Epithelial cell of proximal tubule (primary cell): ENCODE measurements around the gene MAB21L4. TPM values are rescaled to one million over a fixed set of nuclear protein-coding genes. Genes with fewer than 3 reads are reported as not detected.

ENCODE experiments used
- DNase-seq: peaks from one replicate; pipeline ENCODE4 v3.0.0-alpha.2; 2011; ENCODE audit warnings: low read depth
- H3K4me3 ChIP-seq: 2 replicates; pipeline ENCODE4 v1.5.1; 2011; ENCODE audit warnings: low read depth, mild to moderate bottlenecking, low read length
- total RNA-seq: library from RNA; depleted of rRNA; stranded (reverse); fragments of >200 nt; gene quantifications from 2 replicates; pipeline ENCODE4 v1.2.3, GENCODE V29; 2015
- TF ChIP-seq, protein P1 (sequence below): conservative IDR thresholded peaks from 2 replicates; pipeline ENCODE4 v1.5.1; 2012; ENCODE audit warnings: low read depth, mild to moderate bottlenecking, low read length

MAB21L4 gene
- total RNA-seq = 0.43 and 0.81 TPM in 2 replicates

DNA sequence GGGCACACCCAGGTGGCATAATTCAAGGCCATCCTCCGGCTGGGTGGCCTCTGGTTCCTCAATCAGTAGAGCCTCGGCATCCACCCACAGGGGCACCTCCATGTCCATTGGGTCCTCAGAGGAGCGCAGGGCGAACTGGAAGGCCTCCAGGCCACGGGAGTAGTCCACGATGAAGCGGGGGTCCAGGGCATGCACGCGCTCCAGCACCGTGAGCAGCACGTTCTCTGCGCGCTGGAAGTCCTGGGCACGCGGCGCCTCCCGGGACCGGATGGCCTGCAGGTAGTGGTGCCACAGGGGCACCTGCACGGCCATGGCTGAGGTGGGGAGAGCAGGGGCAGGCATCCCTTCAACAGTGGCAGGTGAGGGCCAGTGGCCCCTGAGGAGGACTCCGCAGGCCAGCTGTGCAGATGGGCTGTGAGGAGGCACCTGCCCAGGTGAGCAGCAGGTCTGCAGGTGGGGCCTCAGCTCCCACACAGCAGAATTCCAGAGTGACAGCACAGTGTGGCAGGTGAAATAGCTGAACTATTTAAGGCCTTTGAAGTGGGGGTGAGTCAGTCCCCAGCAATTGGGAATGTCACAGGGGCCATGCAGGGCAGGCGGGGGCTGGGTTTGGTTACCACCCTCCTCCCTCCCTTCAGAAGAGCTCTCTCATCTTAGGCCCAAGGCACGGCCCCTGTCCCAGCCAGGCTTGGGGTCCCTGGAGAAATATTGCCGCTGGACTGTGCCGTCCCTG lies at the start of gene MAB21L4:
TSS of gene MAB21L4 (minus strand) at position 501 of the 733 bp plus-strand sequence. CDS start at position 342, 159 bp downstream.
- TF ChIP-seq, protein P1, sequence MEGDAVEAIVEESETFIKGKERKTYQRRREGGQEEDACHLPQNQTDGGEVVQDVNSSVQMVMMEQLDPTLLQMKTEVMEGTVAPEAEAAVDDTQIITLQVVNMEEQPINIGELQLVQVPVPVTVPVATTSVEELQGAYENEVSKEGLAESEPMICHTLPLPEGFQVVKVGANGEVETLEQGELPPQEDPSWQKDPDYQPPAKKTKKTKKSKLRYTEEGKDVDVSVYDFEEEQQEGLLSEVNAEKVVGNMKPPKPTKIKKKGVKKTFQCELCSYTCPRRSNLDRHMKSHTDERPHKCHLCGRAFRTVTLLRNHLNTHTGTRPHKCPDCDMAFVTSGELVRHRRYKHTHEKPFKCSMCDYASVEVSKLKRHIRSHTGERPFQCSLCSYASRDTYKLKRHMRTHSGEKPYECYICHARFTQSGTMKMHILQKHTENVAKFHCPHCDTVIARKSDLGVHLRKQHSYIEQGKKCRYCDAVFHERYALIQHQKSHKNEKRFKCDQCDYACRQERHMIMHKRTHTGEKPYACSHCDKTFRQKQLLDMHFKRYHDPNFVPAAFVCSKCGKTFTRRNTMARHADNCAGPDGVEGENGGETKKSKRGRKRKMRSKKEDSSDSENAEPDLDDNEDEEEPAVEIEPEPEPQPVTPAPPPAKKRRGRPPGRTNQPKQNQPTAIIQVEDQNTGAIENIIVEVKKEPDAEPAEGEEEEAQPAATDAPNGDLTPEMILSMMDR = no peak
- no peak within 1 kb of the TSS for H3K4me3 ChIP-seq
- no peak for DNase-seq

DNA sequence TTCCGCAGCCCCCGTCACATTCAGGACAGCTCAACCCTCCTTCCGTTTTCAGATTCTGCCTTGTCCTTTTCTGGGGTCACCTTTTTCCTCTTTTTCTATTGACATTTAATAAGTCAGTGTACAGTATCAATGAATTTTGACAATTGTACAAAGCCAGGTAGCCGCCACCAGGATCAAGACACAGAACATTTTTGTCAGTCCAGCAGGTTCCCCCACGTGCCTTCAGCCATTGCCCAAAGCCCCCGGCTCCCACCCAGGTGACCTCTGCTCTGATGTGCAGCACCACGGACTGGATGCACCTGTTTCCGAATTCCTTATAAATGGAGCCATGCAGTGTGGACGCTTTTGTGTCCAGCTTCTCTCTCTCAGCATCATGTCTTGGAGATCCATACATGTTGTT lies 40.1 kb upstream of the MAB21L4 start:
- H3K4me3 ChIP-seq = no peak overlapping the region
- no peak for DNase-seq
- TF ChIP-seq, protein P1 = no peak

DNA sequence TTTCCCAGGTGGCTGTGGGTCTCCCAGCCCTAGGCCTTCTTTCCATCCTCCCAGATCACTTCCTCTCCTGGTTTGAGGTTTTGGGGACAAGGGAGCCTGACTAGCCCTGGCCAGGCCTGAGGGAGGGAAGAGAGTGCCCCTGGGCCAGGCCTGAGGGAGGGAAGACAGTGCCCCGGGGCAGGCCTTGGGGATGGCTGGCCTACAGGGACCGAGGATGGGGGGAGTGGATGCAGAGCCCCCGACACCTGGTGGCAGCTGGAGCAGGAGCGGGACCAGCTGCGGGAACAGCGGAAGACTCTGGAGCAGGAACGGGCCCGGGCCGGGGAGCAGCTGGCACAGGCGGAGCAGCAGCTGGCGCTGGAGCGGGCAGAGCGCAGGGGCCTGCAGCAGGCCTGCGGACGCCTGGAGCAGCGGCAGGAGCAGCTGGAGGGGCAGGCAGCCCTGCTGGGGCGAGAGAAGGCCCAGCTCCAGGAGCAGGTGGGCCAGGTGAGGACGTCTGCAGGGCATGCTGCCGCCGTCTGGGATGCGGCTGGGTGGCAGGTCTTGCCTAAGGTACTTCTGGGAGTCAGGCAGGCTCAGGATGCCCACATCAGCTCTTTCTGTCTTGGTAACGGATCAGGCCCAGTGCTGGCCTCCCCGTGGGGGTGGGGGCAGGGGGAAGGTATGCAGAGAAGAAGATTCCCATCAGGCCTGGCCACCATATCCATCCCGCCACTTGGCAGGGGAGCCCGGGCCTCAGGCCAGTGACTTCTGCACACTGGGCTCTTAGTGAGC lies 39.3 kb upstream of the MAB21L4 start:
- no peak for DNase-seq
- TF ChIP-seq, protein P1 = no peak
- H3K4me3 ChIP-seq = no peak overlapping the region

DNA sequence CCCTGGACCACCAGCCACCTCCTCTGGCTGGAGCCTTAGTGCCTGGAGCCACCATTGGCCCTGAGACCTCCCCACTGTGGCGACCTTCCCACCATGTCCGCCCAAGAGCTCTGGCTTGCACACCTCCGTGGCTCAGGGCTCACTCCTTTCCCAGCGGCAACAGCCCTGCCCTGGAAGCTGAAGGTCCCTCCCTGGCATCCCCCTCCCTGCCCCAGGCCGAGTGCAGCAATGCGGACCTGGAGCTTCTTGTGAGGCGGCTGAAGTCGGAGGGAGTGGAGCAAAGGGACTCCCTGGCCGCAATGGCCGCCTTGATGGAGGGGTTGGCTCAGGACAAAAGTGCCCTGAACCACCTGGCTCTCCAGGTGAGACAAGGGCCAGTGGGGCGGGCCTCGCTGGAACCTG lies 38.7 kb upstream of the MAB21L4 start:
- TF ChIP-seq, protein P1 = no peak
- no peak for DNase-seq
- no peak overlapping the region for H3K4me3 ChIP-seq

DNA sequence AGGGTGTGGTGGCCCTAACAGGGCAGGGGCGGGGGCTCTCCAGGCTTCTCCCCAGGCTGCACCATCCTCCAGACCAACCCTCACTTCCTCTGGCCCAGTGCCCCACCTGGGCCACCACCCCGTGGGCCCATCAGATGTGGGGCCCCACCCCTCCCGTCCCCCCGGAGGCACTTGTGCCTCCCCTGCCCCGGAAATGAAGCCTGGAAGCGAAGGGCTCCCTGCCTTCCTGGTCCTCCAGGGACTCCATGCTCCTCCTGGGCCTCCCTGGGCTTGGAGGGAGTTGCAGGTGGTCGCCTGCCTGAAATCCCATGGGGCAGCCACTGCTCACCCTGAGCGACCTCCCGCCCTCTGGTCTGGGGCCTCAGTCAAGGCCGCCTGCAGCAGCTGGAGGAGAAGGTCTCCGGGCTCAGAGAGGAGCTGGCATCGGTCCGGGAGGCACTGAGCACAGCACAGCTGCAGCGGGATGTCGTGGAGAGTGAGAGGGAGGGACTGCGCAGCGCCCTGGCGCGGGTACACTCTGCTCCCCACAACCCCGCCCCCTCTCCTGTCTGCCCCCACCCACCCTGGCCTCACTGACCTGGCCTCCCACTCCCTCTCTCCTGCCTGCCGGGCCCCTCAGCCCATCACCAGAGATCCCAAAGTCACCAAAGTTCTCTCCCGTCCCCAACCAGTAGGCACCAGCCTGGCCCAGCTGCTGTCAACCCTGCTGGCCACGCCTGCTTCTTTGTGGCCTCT lies 38.2 kb upstream of the MAB21L4 start:
- no peak for DNase-seq
- H3K4me3 ChIP-seq = no peak overlapping the region
- TF ChIP-seq, protein P1 = no peak

DNA sequence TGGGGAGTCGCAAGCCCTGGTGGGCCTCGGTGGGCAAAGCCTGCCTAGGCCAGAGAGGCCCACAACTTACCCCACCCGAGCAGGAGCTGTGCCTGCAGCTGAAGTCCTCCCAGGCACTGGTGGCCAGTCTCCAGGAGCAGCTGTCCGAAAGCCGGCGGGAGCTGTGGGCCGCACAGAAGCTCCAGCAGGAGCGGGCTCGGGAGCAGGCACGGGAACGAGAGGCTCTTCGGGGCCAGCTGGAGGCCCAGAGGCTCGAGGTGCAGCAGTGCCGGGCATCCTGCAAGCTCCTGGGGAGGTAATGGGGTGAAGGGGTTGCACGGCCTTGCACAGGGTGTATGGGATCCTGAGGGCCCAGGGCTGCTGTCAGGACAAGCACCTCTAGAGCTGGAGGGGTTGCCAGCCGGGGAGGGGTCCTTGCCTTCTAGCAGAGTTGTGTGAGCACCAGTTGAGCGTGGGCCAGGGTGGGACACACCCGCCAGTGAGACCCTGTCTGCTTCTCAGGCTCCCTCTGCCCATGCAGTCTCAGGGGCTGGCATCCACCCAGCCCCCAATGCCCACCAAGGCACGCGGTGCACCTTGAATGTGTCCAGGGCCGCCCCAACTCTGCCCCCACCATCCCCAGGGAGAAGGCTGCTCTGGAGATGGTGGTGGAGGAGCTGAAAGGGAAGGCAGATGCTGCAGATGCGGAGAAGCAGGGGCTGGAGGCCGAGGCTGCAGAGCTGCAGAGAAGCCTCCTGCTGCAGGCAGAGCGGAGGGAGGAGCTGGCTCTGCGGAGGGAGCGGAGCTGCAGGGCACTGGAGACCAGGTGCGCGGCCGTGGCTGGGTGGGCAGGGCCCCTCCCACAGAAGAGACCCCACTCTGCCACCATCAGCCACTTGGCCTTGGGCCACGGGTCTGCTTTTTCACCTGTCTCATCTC lies 37.4 kb upstream of the MAB21L4 start:
- DNase-seq = no peak
- TF ChIP-seq, protein P1 = no peak
- H3K4me3 ChIP-seq = no peak overlapping the region
